Natural killer cell (primary cell): ENCODE results near the gene SLC35C1. TPM values are rescaled to one million over a fixed set of nuclear protein-coding genes. Genes with fewer than 3 reads are reported as not detected.

Source experiments
- ATAC-seq, 3 donors: fragments of 150-1000 bp in 2 of 3; fragments of 200-7000 bp in 1 of 3; cut with Tn5 transposase; 1 replicate in 1 of 3; 2 replicates in 2 of 3; pipeline ENCODE4 v1.10.0; 2021; ENCODE audit warnings: mild to moderate bottlenecking in 2 of 3, moderate library complexity in 2 of 3
- DNase-seq, 2 donors: peaks; one replicate each; pipeline versions ENCODE4 v3.0.0 to v3.0.0-alpha.2; 2013 to 2021; ENCODE audit warnings: mixed read lengths in 1 of 2
- H3K27ac ChIP-seq: one replicate; pipeline ENCODE4 v1.5.1; 2013; ENCODE audit warnings: mild to moderate bottlenecking, low read length
- H3K27me3 ChIP-seq: one replicate; pipeline ENCODE4 v1.6.1; 2013; ENCODE audit warnings: low read length; ENCODE audit not compliant: control insufficient read depth, insufficient read depth
- H3K36me3 ChIP-seq: one replicate; pipeline ENCODE4 v1.6.1; 2013; ENCODE audit warnings: low read length; ENCODE audit not compliant: control insufficient read depth, insufficient read depth
- H3K4me1 ChIP-seq: one replicate; pipeline ENCODE4 v1.6.1; 2013; ENCODE audit warnings: low read length; ENCODE audit not compliant: control insufficient read depth, insufficient read depth
- H3K4me3 ChIP-seq: one replicate; pipeline ENCODE4 v1.5.1; 2013; ENCODE audit warnings: low read length
- H3K9me3 ChIP-seq: one replicate; pipeline ENCODE4 v1.6.1; 2013; ENCODE audit warnings: low read length; ENCODE audit not compliant: control insufficient read depth, insufficient read depth
- H3K27ac Mint-ChIP-seq, 2 donors: one replicate each; pipeline ENCODE4 v1.8.0; 2022; ENCODE audit warnings: mild to moderate bottlenecking in 2 of 2, mixed read lengths in 2 of 2, moderate library complexity in 1 of 2
- H3K27me3 Mint-ChIP-seq, 2 donors: one replicate each; pipeline ENCODE4 v1.8.0; 2022; ENCODE audit warnings: low read depth in 2 of 2, mixed read lengths in 2 of 2
- H3K36me3 Mint-ChIP-seq: one replicate; pipeline ENCODE4 v1.8.0; 2022; ENCODE audit warnings: mixed read lengths
- H3K4me1 Mint-ChIP-seq, 2 donors: one replicate each; pipeline ENCODE4 v1.8.0; 2022; ENCODE audit warnings: mixed read lengths in 2 of 2
- H3K4me3 Mint-ChIP-seq: one replicate; pipeline ENCODE4 v1.8.0; 2022; ENCODE audit warnings: mild to moderate bottlenecking, moderate library complexity, mixed read lengths
- H3K9me3 Mint-ChIP-seq, 2 donors: one replicate each; pipeline ENCODE4 v1.8.0; 2022; ENCODE audit warnings: mixed read lengths in 2 of 2
- WGBS: methylation state at CpG from one replicate; pipeline ENCODE4 v1.1.7; 2013; ENCODE audit warnings: missing lambda C conversion rate; ENCODE audit not compliant: insufficient coverage; 5-methylcytosine and 5-hydroxymethylcytosine counted together
- intact Hi-C: fragments of 100-400 bp; cut with micrococcal nuclease; formaldehyde crosslinking; loops from one replicate; pipeline ENCODE4 v1.14.2; 2022
- total RNA-seq, 4 donors: library from RNA; stranded (reverse); fragments of 120-200 nt in 1 of 4; gene quantifications; one replicate each; pipeline versions ENCODE4 v1.2.3 to v1.2.4, GENCODE V29; 2013 to 2022
- TF ChIP-seq, protein P1 (sequence below): fragments of 200-600 bp; IDR thresholded peaks from one replicate; pipeline ENCODE4 v1.8.0; 2022; ENCODE audit warnings: antibody characterized with exemption

SLC35C1 gene
- total RNA-seq, 3 donors from 2014 or later (not counting 1 experiment from before 2014, with no cell fraction given), result 7.1 to 11.9 (median 9.5) TPM

DNA sequence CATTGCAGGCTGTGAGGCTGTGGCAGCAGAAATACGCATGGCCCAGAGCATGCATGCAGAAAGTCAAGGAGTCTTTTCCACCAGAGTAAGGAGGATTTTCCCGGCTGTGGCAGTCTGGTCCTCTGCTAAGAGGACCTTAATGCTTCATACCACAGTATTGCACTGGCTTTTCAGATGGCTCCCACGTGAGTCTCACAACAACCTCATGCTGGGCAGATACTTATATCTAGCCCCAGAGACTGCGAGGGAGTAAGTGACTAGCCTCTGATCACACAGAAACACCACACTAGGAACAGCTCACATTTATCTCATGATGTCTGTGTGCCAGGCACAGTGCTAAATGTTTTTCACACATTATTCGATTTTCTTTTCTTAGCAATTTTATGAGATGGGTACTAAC lies 50.4 kb downstream of the SLC35C1 start:
- peaks cover 8% of the 10 kb centered on the region for H3K4me1 ChIP-seq
- Mint-ChIP-seq H3K4me3 (no peak overlapping the region), H3K27ac (no peak overlapping the region), H3K36me3 (peaks cover 7% of the 10 kb centered on the region), H3K4me1 (peaks cover 6 to 15% of the 10 kb centered on the region in 2 donors), H3K27me3 (no peaks in the 10 kb centered on the region), H3K9me3 (no peaks in the 10 kb centered on the region)
- WGBS, result 76% methylated on average over 5 of the region's 5 CpGs
- H3K36me3 ChIP-seq, result peaks cover 43% of the 10 kb centered on the region
- DNase-seq, result no peak
- H3K27me3 ChIP-seq, result no peaks in the 10 kb centered on the region
- H3K9me3 ChIP-seq, result no peaks in the 10 kb centered on the region
- intact Hi-C loops, result no loop called here
- TF ChIP-seq, protein P1, sequence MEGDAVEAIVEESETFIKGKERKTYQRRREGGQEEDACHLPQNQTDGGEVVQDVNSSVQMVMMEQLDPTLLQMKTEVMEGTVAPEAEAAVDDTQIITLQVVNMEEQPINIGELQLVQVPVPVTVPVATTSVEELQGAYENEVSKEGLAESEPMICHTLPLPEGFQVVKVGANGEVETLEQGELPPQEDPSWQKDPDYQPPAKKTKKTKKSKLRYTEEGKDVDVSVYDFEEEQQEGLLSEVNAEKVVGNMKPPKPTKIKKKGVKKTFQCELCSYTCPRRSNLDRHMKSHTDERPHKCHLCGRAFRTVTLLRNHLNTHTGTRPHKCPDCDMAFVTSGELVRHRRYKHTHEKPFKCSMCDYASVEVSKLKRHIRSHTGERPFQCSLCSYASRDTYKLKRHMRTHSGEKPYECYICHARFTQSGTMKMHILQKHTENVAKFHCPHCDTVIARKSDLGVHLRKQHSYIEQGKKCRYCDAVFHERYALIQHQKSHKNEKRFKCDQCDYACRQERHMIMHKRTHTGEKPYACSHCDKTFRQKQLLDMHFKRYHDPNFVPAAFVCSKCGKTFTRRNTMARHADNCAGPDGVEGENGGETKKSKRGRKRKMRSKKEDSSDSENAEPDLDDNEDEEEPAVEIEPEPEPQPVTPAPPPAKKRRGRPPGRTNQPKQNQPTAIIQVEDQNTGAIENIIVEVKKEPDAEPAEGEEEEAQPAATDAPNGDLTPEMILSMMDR, result no peak
- H3K27ac ChIP-seq, result no peak overlapping the region
- no peak for ATAC-seq
- H3K4me3 ChIP-seq, result no peak overlapping the region

DNA sequence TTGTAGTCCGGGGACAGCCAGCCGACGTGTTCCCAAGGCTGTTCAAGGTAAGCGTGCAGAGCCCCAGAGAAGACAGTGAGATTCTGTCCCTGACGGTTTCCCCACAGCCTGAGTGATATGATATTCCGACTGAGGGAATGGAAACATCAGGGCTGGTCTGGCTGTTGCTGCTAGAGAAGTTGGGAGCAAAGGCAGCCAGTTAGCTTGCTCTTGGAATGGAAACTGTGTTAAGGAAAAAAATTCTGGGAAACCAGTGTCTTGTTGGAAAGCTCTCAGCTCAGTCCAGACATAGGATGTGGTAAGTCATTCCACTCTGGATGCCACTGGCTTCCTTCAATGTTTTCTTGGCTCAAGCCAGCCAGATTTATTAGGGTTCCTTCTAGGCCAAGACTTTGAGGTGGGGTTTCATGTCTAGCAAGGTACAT lies 51.1 kb downstream of the SLC35C1 start:
- TF ChIP-seq, protein P1, result no peak

DNA sequence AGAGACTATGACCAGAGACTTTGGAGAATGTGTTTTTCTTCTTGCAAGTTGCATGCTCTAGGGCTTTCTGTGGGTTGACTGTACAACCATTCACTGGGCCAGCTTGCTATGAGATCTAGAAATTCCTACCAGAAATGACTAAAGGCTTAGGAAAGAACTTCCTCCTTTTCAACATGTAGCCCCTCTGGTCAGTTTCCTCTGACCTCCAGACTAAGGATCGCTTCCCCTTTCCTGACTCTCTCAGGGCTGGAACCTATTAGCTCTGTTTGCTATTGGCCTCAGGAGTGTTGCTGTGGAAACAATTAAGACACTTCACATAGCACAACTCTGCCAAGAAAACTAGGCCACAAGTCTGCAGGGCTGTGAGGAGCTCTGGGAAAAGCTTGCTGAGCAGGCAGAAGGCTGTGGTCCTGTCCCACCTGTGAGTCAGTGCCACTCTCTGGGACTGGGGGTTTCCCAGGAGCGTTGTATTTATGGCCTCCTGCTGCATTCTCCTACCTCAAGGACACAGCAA lies 53.1 kb downstream of the SLC35C1 start:
- Mint-ChIP-seq H3K27me3 (no peaks in the 10 kb centered on the region), H3K4me3 (no peak overlapping the region), H3K27ac (peak overlapping the region in 1 of 2 donors; percentile 58), H3K9me3 (no peaks in the 10 kb centered on the region), H3K36me3 (peaks cover 7% of the 10 kb centered on the region), H3K4me1 (peaks cover 0 to 5% of the 10 kb centered on the region in 2 donors)
- Histone ChIP-seq H3K9me3 (no peaks in the 10 kb centered on the region), H3K4me3 (no peak overlapping the region), H3K4me1 (peaks cover 3% of the 10 kb centered on the region), H3K36me3 (peaks cover 68% of the 10 kb centered on the region), H3K27me3 (no peaks in the 10 kb centered on the region), H3K27ac (no peak overlapping the region)
- peak in 2 of 3 donors; percentile 21 to 24 for ATAC-seq
- TF ChIP-seq, protein P1, result no peak
- DNase-seq, result no peak
- intact Hi-C loops, result no loop called here
- 84% methylated on average over 2 of the region's 2 CpGs for WGBS

More for the DNA sequence above, 51.1 kb downstream of the SLC35C1 start:
- intact Hi-C loops, result no loop called here
- Mint-ChIP-seq H3K9me3 (no peaks in the 10 kb centered on the region), H3K27me3 (no peaks in the 10 kb centered on the region), H3K36me3 (peaks cover 7% of the 10 kb centered on the region), H3K4me1 (peaks cover 0 to 8% of the 10 kb centered on the region in 2 donors), H3K4me3 (no peak overlapping the region), H3K27ac (no peak overlapping the region)
- DNase-seq (no peak), ATAC-seq (no peak)
- Histone ChIP-seq H3K36me3 (peaks cover 51% of the 10 kb centered on the region), H3K27ac (no peak overlapping the region), H3K4me3 (no peak overlapping the region), H3K9me3 (no peaks in the 10 kb centered on the region), H3K27me3 (no peaks in the 10 kb centered on the region), H3K4me1 (peaks cover 8% of the 10 kb centered on the region)
- WGBS, result 97% methylated on average over 5 of the region's 6 CpGs
